Right hindlimb (tissue), 1 donor: ENCODE results near the gene CLPTM1L.
"Not testable (repeated sequence)": the region's sequence is repeated elsewhere in the genome, so short reads cannot be mapped to it uniquely, and the experiment has no call there.

Experiments used
- DNase-seq: peaks from one replicate; pipeline ENCODE4 v3.0.0-alpha.2; 2018

The CLPTM1L gene

GRCh38 chr5:1380011-1380817, 35.3 kb upstream of the CLPTM1L start:
- no peak for DNase-seq

- DNase-seq: no peak
Observed at GRCh38 chr5:1378866-1379659, 34.2 kb upstream of the CLPTM1L start.

- DNase-seq: no peak
Observed at GRCh38 chr5:1378096-1378495, 33.2 kb upstream of the CLPTM1L start.

GRCh38 chr5:1376981-1377380, 32.1 kb upstream of the CLPTM1L start:
- DNase-seq: no peak

GRCh38 chr5:1375871-1376810, 31.2 kb upstream of the CLPTM1L start:
- no peak for DNase-seq

DNA sequence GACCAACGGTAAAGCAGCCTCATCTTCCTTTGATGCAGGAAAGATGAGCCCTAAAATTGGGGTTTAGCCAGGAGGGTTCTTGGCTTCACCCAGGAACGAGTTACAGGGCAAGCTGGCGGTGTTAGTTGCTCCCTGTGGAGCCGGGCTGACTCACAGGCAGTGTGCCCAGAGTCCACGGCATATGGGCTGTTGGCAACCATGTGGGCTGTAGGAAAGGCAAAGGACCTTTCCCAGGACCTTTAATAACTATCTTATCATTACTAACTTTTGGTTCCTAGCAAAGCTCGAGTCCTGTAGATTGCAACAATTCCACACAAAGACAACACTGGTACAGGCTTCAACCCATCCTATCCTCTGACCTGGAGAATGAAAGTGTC, 29.8 kb upstream of the CLPTM1L start:
- DNase-seq: no peak

DNA sequence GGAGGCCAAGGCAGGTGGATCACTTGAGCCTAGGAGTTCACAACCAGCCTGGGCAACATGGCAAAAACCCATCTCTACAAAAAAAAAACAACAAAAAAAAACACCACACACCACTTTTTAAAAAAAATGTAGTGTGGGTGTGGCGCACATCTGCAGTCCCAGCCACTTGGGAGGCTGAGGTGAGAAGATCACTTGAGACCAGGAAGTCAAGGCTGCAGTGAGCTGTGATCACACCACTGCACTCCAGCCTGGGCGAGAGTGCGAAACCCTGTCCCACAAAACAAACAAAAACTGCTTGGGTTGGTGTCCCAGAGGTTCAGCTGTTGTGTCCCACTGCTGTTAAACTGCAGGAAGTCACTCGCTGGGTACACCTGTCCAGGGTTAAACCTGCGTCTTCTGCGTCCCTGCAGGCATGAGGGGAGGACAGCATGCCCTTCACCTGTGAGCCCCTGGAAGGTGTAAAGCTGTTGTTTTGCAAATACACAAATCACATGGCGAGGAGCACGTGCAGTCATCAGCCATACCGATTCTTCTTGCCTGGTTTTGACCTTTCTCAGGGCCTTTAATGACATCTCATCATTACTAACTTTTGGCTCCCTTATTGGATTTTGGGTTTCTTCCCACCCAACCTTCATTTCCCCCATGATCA, 29.3 kb upstream of the CLPTM1L start:
- no peak for DNase-seq

DNA sequence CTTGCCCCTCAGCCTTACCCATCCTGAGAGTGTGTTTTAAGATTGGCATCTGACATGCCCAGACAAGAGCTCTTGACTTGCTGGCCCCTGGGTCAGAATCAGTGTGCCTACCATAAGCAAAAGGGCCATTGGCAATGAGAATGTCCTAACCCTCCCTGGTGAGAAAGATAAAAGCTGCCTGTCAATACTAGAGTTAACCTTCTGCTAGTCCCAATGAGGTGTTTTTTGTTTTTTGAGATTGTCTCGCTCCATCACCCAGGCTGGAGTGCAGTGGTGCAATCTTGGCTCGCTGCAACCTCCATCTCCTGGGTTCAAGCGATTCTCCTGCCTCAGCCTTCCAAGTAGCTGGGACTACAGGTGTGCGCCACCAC, 27.1 kb upstream of the CLPTM1L start:
- not testable (repeated sequence) for DNase-seq

GRCh38 chr5:1371218-1371971, 26.5 kb upstream of the CLPTM1L start:
- no peak for DNase-seq

DNA sequence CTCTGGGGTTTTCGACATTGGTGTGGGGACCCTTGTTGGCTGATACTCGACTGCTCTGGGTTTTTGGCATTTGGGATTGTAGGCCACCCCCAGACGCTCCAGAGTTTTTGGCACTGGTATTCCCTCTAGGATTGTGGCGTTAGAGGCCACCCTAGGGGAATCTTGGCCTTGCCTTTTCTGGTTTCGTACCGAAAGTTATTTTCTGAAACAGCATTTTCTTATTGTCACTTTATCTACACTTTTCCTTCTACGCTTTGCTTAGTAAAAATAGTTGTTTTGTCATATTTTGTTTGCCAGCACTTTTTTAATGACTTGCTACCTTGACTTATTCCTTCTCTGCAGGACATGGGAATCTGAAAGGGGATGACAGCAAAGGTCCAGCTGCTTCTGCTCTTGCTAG, 25.1 kb upstream of the CLPTM1L start:
- DNase-seq: no peak

DNA sequence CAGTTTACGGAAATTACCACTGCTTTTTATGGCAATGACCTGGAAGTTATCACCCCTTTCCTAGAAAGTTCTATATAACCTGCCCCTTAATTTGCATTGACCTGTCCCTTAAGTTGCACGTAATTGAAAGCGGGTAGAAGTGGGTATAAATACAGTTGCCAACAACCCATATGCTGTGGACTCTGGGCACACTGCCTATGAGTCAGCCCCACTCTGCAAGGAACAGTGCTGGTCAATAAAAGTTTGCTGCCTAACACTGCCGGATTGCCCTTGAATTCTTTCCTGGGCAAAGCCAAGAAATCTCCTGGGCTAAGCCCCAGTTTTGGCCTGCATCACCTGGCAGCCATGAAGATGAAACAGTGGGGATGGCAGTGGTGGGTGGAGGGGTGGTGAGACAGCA, 23.9 kb upstream of the CLPTM1L start:
- no peak for DNase-seq

- no peak for DNase-seq
Observed at GRCh38 chr5:1368236-1368635, 23.3 kb upstream of the CLPTM1L start.

DNA sequence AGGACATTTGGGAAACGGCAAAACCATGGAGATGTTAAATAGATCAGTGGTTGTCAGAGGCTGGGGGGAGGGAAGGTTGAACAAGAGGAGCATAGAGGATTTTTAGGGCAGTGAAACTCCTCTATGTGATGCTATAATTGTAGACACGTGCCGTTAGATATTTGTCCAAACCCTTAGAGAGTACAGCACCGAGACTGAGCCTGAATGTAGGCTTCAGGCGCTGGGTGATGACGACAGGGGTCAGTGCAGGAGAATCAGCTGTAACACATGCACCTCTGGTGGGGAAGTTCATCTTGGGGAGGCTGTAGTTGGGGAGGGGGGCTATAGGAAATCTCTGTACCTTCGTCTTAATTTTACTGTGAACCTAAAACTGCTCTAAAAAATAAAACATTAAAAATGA, 22.2 kb upstream of the CLPTM1L start:
- no peak for DNase-seq

DNA sequence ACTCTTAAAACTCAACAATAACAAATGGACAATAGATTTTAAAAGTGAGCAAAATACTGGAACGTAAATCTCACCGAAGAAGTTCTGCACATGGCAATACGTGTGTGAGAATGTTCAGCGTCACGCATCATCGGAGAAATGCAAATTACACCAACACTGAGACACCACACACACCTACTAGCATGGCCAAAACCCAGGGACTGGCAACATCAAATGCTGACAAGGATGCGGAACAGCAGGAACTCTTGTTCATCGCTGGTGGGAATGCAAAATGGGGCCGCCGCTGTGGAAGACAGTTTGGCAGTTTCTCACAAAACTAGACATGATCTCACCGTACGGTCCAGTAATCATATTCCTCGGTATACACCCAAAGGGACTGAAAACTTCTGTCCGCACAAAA, 21.6 kb upstream of the CLPTM1L start:
- DNase-seq: no peak

DNA sequence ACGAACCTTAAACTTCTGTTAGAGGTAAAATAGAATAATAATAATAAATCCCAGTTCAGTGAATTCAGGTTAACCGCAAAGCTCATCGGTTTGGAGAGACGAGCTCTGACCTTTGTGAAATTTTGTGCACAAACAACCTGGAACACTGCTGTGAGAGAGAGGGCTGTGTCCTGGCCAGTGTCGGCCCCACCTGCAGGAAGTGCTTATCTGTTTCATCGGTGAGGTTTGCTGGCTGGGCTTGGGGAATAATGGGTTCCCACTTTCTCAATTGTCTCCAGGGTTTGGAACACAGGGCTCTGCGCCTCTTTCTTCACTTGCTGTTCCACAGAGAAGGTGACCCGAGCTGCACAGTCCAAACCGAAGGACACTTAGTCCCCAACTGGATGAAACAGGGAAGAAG, 19.3 kb upstream of the CLPTM1L start:
- DNase-seq: no peak

DNA sequence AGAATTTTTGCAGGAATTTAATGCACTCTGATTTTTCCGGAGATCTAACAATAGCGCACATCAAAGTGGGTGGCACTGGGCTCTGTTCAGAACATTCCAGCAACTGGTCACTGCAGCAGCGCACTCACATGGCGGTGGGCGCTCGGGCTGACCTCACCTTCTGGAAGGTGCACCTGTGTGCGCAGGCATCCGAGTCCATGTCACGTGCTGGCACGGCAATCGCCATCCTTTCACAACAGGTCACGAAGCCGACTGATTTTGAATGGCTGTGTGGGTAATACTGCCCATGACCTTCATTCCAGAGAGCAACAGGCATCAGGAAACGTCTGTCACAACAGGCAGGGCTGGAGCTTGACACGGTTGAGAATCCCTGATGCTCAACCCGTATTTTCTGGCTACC, 18.7 kb upstream of the CLPTM1L start:
- DNase-seq: no peak

DNA sequence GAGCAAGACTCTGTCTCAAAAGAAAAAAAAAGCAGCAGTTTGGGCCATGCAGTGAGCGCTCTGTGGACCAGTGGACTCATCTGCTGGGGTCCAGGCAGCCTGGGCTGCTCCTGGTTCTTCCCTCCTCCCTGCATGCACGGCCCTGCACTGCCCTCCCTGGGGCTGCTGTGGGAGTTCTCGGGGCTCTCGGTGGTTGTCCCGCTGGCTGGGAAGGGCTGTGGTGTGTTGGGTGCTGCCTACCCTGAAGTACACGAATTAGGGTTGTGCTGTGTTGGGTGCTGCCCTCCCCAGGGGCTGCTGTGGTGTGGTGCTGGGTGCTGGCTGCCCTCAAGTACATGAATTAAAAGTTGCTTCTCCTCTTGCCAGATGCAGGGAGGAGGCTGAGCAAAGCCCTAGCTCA, 18.3 kb upstream of the CLPTM1L start:
- DNase-seq: no peak

DNA sequence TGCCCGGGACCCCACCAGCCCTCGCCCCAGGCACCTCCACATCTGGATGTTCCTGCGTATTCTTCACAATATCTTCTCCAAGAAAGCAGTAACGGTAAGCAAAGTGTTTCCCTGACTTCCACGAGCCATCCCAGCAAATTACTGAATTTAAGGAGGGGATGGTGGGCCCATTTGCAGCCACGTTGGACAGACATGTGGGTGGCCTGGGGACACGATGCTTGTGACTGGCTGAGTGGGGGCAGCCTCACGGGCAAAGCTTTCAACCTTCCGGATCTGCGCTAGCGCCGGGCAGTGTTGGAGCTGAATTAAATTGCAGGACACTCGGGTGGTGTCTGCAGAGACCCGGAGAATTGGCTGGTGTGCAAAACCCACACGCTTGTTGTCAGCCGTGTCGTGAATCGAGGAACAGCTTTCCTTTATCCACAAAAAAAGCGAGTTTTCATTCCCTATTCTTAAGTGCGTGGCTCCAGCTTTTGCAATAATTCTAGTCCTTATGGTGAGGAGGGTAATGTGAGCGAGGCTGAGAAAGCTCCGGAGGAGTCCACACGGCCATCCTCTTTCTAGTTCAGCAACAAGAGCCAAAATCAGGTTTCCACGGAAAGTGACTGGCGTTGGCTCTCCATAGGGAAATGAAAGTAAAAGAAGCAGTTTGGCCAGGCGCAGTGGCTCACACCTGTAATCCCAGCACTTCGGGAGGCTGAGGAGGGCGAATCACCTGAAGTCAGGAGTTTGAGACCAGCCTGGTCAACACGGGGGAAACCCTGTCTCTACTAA, 17.5 kb upstream of the CLPTM1L start:
- DNase-seq: no peak

GRCh38 chr5:1360861-1361260, 16.0 kb upstream of the CLPTM1L start:
- no peak for DNase-seq

DNA sequence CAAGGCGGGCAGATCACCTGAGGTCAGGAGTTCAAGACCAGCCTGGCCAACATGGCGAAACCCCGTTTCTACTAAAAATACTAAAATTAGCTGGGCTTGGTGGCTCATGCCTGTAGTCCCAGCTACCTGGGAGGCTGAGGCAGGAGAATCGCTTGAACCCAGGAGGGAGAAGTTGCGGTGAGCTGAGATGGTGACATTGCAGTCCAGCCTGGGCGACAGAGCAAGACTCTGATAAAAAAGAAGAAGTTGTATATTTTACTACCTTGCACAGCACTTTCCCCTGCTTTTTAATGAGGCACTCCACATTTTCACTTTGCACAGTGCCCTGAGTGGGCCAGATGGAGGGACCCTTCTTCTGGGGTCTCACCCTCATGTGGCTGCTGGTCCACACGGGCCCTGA, 15.5 kb upstream of the CLPTM1L start:
- DNase-seq: not testable (repeated sequence)

- no peak for DNase-seq
Observed at GRCh38 chr5:1359713-1360112, 14.8 kb upstream of the CLPTM1L start.
